ENCODE data around the gene S100A11.
A peak's percentile ranks its signal among the peaks of the same experiment; 100 is the strongest.

The S100A11 gene

GRCh38 chr1:152042030-152042429, 5.2 kb upstream of the S100A11 start:
- no peak for TF ChIP-seq CTCF (IDR thresholded peaks at IDR 0.05; ENCODE audit: low read depth, low read length, missing control alignments)
- DNase-seq (ENCODE audit: low read depth) = no peak

GRCh38 chr1:152039886-152040285, 3.1 kb upstream of the S100A11 start:
- in situ Hi-C loops (cut with HindIII; ENCODE audit: low sequenced_read_pairs) = no loop called here
- TF ChIP-seq CTCF (IDR thresholded peaks at IDR 0.05; ENCODE audit: low read depth, low read length, missing control alignments) = no peak
- no peak overlapping the region for H3K4me3 ChIP-seq (ENCODE audit: low read depth, low read length)
- DNase-seq (ENCODE audit: low read depth) = no peak

More at GRCh38 chr1:152042030-152042429, 5.2 kb upstream of the S100A11 start:
- in situ Hi-C loops (cut with HindIII; ENCODE audit: low sequenced_read_pairs) = no loop called here
- H3K4me3 ChIP-seq (ENCODE audit: low read depth, low read length) = no peak overlapping the region

- in situ Hi-C loops (cut with HindIII; ENCODE audit: low sequenced_read_pairs) = no loop called here
- H3K4me3 ChIP-seq (ENCODE audit: low read depth, low read length) = no peak overlapping the region
- no peak for TF ChIP-seq CTCF (IDR thresholded peaks at IDR 0.05; ENCODE audit: low read depth, low read length, missing control alignments)
- DNase-seq (ENCODE audit: low read depth) = no peak
Measured at GRCh38 chr1:152039461-152039860, 2.7 kb upstream of the S100A11 start.

- in situ Hi-C loops (cut with HindIII; ENCODE audit: low sequenced_read_pairs) = no loop called here
- no peak for TF ChIP-seq CTCF (IDR thresholded peaks at IDR 0.05; ENCODE audit: low read depth, low read length, missing control alignments)
- H3K4me3 ChIP-seq (ENCODE audit: low read depth, low read length) = no peak overlapping the region
- no peak for DNase-seq (ENCODE audit: low read depth)
Measured at GRCh38 chr1:152038871-152039270, 2.1 kb upstream of the S100A11 start.

GRCh38 chr1:152035539-152036266, 1.1 kb downstream of the S100A11 start:
- in situ Hi-C loops (cut with HindIII; ENCODE audit: low sequenced_read_pairs) = no loop called here
- TF ChIP-seq CTCF (IDR thresholded peaks at IDR 0.05; ENCODE audit: low read depth, low read length, missing control alignments) = no peak
- peak overlapping the region; percentile 90 for H3K4me3 ChIP-seq (ENCODE audit: low read depth, low read length)
- no peak for DNase-seq (ENCODE audit: low read depth)

- in situ Hi-C loops (cut with HindIII; ENCODE audit: low sequenced_read_pairs) = no loop called here
- TF ChIP-seq CTCF (IDR thresholded peaks at IDR 0.05; ENCODE audit: low read depth, low read length, missing control alignments) = peak; percentile 76
- DNase-seq (ENCODE audit: low read depth) = no peak
- H3K4me3 ChIP-seq (ENCODE audit: low read depth, low read length) = peak overlapping the region; percentile 90
Measured at GRCh38 chr1:152034654-152035538, 1.9 kb downstream of the S100A11 start.

All from astrocyte of the cerebellum (primary cell).